Measurements from ENCODE around the gene SUFU.

Gene SUFU

GRCh38 chr10:102537948-102538347, 34.2 kb downstream of the SUFU start:
- no peaks in the 10 kb centered on the region for H3K79me2 ChIP-seq (ENCODE audit: insufficient read depth, low read length)
- TF ChIP-seq CTCF (IDR thresholded peaks at IDR 0.05; ENCODE audit: insufficient read depth, low read length, poor library complexity, severe bottlenecking) (no peak), EZH2phosphoT487 (conservative IDR thresholded peaks at IDR 0.05; ENCODE audit: low read length) (no peak)
- H4K20me1 ChIP-seq (ENCODE audit: low read depth, low read length) = no peaks in the 10 kb centered on the region
- H3K4me3 ChIP-seq (ENCODE audit: insufficient read depth, low read length, poor library complexity, severe bottlenecking) = no peak overlapping the region
- no peaks in the 10 kb centered on the region for H3K9me3 ChIP-seq (ENCODE audit: insufficient read depth, low read length)
- no peak overlapping the region for H3K4me2 ChIP-seq (ENCODE audit: low read depth, low read length, poor library complexity, severe bottlenecking)
- no peaks in the 10 kb centered on the region for H3F3A ChIP-seq (ENCODE audit: insufficient read depth)
- H3K9me2 ChIP-seq (replicated peaks; ENCODE audit: insufficient read depth, low read length) = no peaks in the 10 kb centered on the region
- no peak overlapping the region for H3K9ac ChIP-seq (ENCODE audit: low read length)
- H2AFZ ChIP-seq (ENCODE audit: low read depth, low read length, severe bottlenecking) = no peak overlapping the region
- H3K27ac ChIP-seq (ENCODE audit: low read depth, low read length) = no peak overlapping the region
- H3K27me3 ChIP-seq (ENCODE audit: low read length) = no peaks in the 10 kb centered on the region
- no peaks in the 10 kb centered on the region for H3K36me3 ChIP-seq (ENCODE audit: low read length)

- TF ChIP-seq EZH2phosphoT487 (conservative IDR thresholded peaks at IDR 0.05; ENCODE audit: low read length) (no peak), CTCF (IDR thresholded peaks at IDR 0.05; ENCODE audit: insufficient read depth, low read length, poor library complexity, severe bottlenecking) (no peak)
Observed at GRCh38 chr10:102538811-102539210, 35.0 kb downstream of the SUFU start.

GRCh38 chr10:102540023-102540422, 36.3 kb downstream of the SUFU start:
- H3K9me2 ChIP-seq (replicated peaks; ENCODE audit: insufficient read depth, low read length) = no peaks in the 10 kb centered on the region

More at GRCh38 chr10:102538811-102539210, 35.0 kb downstream of the SUFU start:
- no peaks in the 10 kb centered on the region for H3F3A ChIP-seq (ENCODE audit: insufficient read depth)
- no peaks in the 10 kb centered on the region for H3K9me3 ChIP-seq (ENCODE audit: insufficient read depth, low read length)
- H3K27me3 ChIP-seq (ENCODE audit: low read length) = no peaks in the 10 kb centered on the region
- no peak overlapping the region for H3K4me2 ChIP-seq (ENCODE audit: low read depth, low read length, poor library complexity, severe bottlenecking)
- no peaks in the 10 kb centered on the region for H3K79me2 ChIP-seq (ENCODE audit: insufficient read depth, low read length)
- no peaks in the 10 kb centered on the region for H3K36me3 ChIP-seq (ENCODE audit: low read length)
- H2AFZ ChIP-seq (ENCODE audit: low read depth, low read length, severe bottlenecking) = no peak overlapping the region
- H3K27ac ChIP-seq (ENCODE audit: low read depth, low read length) = no peak overlapping the region
- H3K4me3 ChIP-seq (ENCODE audit: insufficient read depth, low read length, poor library complexity, severe bottlenecking) = no peak overlapping the region
- no peaks in the 10 kb centered on the region for H4K20me1 ChIP-seq (ENCODE audit: low read depth, low read length)
- H3K9me2 ChIP-seq (replicated peaks; ENCODE audit: insufficient read depth, low read length) = no peaks in the 10 kb centered on the region
- H3K9ac ChIP-seq (ENCODE audit: low read length) = no peak overlapping the region

More at GRCh38 chr10:102540023-102540422, 36.3 kb downstream of the SUFU start:
- H3F3A ChIP-seq (ENCODE audit: insufficient read depth) = no peaks in the 10 kb centered on the region
- no peak overlapping the region for H3K27ac ChIP-seq (ENCODE audit: low read depth, low read length)
- no peaks in the 10 kb centered on the region for H3K36me3 ChIP-seq (ENCODE audit: low read length)
- no peaks in the 10 kb centered on the region for H4K20me1 ChIP-seq (ENCODE audit: low read depth, low read length)
- no peaks in the 10 kb centered on the region for H3K27me3 ChIP-seq (ENCODE audit: low read length)
- no peaks in the 10 kb centered on the region for H3K9me3 ChIP-seq (ENCODE audit: insufficient read depth, low read length)
- H2AFZ ChIP-seq (ENCODE audit: low read depth, low read length, severe bottlenecking) = no peak overlapping the region
- no peak overlapping the region for H3K4me2 ChIP-seq (ENCODE audit: low read depth, low read length, poor library complexity, severe bottlenecking)
- no peak overlapping the region for H3K9ac ChIP-seq (ENCODE audit: low read length)
- H3K4me3 ChIP-seq (ENCODE audit: insufficient read depth, low read length, poor library complexity, severe bottlenecking) = no peak overlapping the region
- TF ChIP-seq EZH2phosphoT487 (conservative IDR thresholded peaks at IDR 0.05; ENCODE audit: low read length) (no peak), CTCF (IDR thresholded peaks at IDR 0.05; ENCODE audit: insufficient read depth, low read length, poor library complexity, severe bottlenecking) (no peak)
- no peaks in the 10 kb centered on the region for H3K79me2 ChIP-seq (ENCODE audit: insufficient read depth, low read length)

All from SU-DHL-6 (cell line).